K562 (cell line): ENCODE measurements around the gene PTPN13. TPM values are rescaled to one million over a fixed set of nuclear protein-coding genes. Genes with fewer than 3 reads are reported as not detected.

Source experiments
- ATAC-seq: fragments of 200-7000 bp; cut with Tn5 transposase; 3 replicates; pipeline ENCODE4 v1.9.1; 2020; ENCODE audit warnings: moderate library complexity
- BruUV-seq: library from RNA; stranded (reverse); fragments of 400-500 nt; replicated peaks from 2 replicates; lab custom pipeline; 2021; lab: Mats Ljungman, UMichigan
- CTCF ChIA-PET: fragments of 300-600 bp; formaldehyde crosslinking; extraction: SDS; loops from one replicate; lab custom pipeline; 2021; ENCODE audit warnings: low intra/inter-chr PET ratio; lab: Yijun Ruan, JAX
- POLR2A ChIA-PET: fragments of 300-600, 350-650 bp; sonication (Branson Sonifier 250); formaldehyde crosslinking; extraction: SDS; loops from one replicate; lab custom pipeline; 2021; ENCODE audit warnings: antibody characterized with exemption, inconsistent platforms; lab: Yijun Ruan, JAX
- DNase-seq, 4 experiments: peaks; one replicate each; pipeline versions ENCODE4 v3.0.0 to v3.0.0-alpha.2; 2011 to 2018; ENCODE audit warnings: low spot score in 3 of 4, mixed read lengths in 3 of 4; ENCODE audit errors: extremely low read depth in 1 of 4
- FAIRE-seq: peaks from 2 replicates; lab custom pipeline; 2011; peaks lifted over from hg19 to GRCh38; lab: Jason Lieb, UNC
- H2AFZ ChIP-seq: 2 replicates; pipeline ENCODE4 v1.6.0; 2011; ENCODE audit warnings: low read depth, low read length, control low read depth, inconsistent platforms
- H3K27ac ChIP-seq: fragments of 200-600 bp; 3 replicates; pipeline ENCODE4 v1.8.0; 2011; ENCODE audit warnings: low read depth, mild to moderate bottlenecking, control low read depth, inconsistent platforms, low read length, moderate library complexity, mixed read lengths; ENCODE audit errors: extremely low read depth
- H3K27me3 ChIP-seq, 2 experiments: fragments of 300-600 bp in 1 of 2; 2 replicates in 1 of 2; 3 replicates in 1 of 2; pipeline versions ENCODE4 v1.6.0 to v1.8.0; 2011; ENCODE audit warnings: inconsistent platforms in 2 of 2, low read length in 2 of 2, mild to moderate bottlenecking in 1 of 2, mixed read lengths in 1 of 2, moderate library complexity in 1 of 2; ENCODE audit not compliant: control insufficient read depth in 2 of 2, insufficient read depth in 2 of 2
- H3K36me3 ChIP-seq: fragments of 300-600 bp; 3 replicates; pipeline ENCODE4 v1.8.0; 2011; ENCODE audit warnings: mild to moderate bottlenecking, low read length, inconsistent platforms; ENCODE audit not compliant: control insufficient read depth, insufficient read depth
- H3K4me1 ChIP-seq, 2 experiments: fragments of 200-600 bp in 1 of 2; replicated peaks in 1 of 2; 2 replicates in 1 of 2; 3 replicates in 1 of 2; pipeline versions ENCODE4 v1.5.1 to v1.8.0; 2011; ENCODE audit warnings: inconsistent platforms in 2 of 2, low read length in 2 of 2, mild to moderate bottlenecking in 1 of 2, mixed read lengths in 1 of 2, moderate library complexity in 1 of 2; ENCODE audit not compliant: control insufficient read depth in 2 of 2, insufficient read depth in 2 of 2
- H3K4me2 ChIP-seq: 2 replicates; pipeline ENCODE4 v1.6.1; 2011; ENCODE audit warnings: low read length, control low read depth, inconsistent platforms, mixed read lengths; ENCODE audit not compliant: insufficient read depth
- H3K4me3 ChIP-seq: fragments of 200-600 bp; sonication (generic), shearing (Covaris generic); 2 replicates; pipeline ENCODE4 v1.5.1; 2016; ENCODE audit warnings: control low read depth, inconsistent platforms
- H3K79me2 ChIP-seq: fragments of 200-600 bp; 3 replicates; pipeline ENCODE4 v1.8.0; 2011; ENCODE audit warnings: low read length, inconsistent platforms; ENCODE audit not compliant: control insufficient read depth, insufficient read depth
- H3K9ac ChIP-seq, 2 experiments: 2 replicates each; pipeline versions ENCODE4 v1.6.0 to v1.6.1; 2011; ENCODE audit warnings: low read depth in 2 of 2, low read length in 2 of 2, control low read depth in 1 of 2, inconsistent platforms in 1 of 2, mild to moderate bottlenecking in 1 of 2, mixed read lengths in 1 of 2; ENCODE audit not compliant: insufficient read depth in 1 of 2
- H3K9me1 ChIP-seq: one replicate; pipeline ENCODE4 v1.6.0; 2011; ENCODE audit warnings: inconsistent platforms, mild to moderate bottlenecking, low read length, moderate library complexity; ENCODE audit not compliant: control insufficient read depth, insufficient read depth
- H3K9me3 ChIP-seq: replicated peaks from 2 replicates; pipeline ENCODE4 v1.5.1; 2011; ENCODE audit warnings: low read depth, low read length, inconsistent platforms; ENCODE audit not compliant: control insufficient read depth, insufficient read depth
- H4K20me1 ChIP-seq: replicated peaks from 2 replicates; pipeline ENCODE4 v1.6.1; 2011; ENCODE audit warnings: low read length, inconsistent platforms, mixed read lengths; ENCODE audit not compliant: control insufficient read depth, insufficient read depth
- NR2C2 ChIP-seq, 2 experiments: fragments of 200-800 bp in 1 of 2; sonication (Bioruptor generic) in 1 of 2; sonication (generic) in 1 of 2; formaldehyde crosslinking in 1 of 2; IDR thresholded peaks; 2 replicates each; pipeline versions ENCODE4 v1.6.1 to v1.8.0; 2016 to 2022; ENCODE audit warnings: mild to moderate bottlenecking in 1 of 2, missing compliant biosample characterization in 1 of 2, missing genetic modification characterization in 1 of 2, missing genetic modification reagents in 1 of 2
- PHF21A ChIP-seq: fragments of 450-650 bp; IDR thresholded peaks from 2 replicates; pipeline ENCODE4 v1.6.1; 2017; ENCODE audit warnings: low read depth, borderline replicate concordance
- POLR2B ChIP-seq: fragments of 450-650 bp; IDR thresholded peaks from 2 replicates; pipeline ENCODE4 v1.6.1; 2018; ENCODE audit warnings: low read depth; ENCODE audit not compliant: partially characterized antibody
- VEZF1 ChIP-seq: fragments of 200-800 bp; sonication (Bioruptor generic); IDR thresholded peaks from 2 replicates; pipeline ENCODE4 v1.6.1; 2017; ENCODE audit warnings: missing genetic modification characterization, missing compliant biosample characterization
- whole genome bisulfite sequencing: fragments of 100-300 bp; shearing (Covaris generic); methylation state at CpG from one replicate; pipeline ENCODE4 v1.1.6; 2016; ENCODE audit warnings: low coverage, mixed read lengths; ENCODE audit not compliant: insufficient coverage; ENCODE audit errors: missing lambda C conversion rate; 5-methylcytosine and 5-hydroxymethylcytosine counted together
- in situ Hi-C: fragments of 300-500 bp; cut with MboI; formaldehyde crosslinking; loops from 4 replicates; pipeline ENCODE4 v1.15.0; 2018; ENCODE audit warnings: inconsistent platforms, mixed read lengths
- intact Hi-C: fragments of 100-400 bp; cut with micrococcal nuclease; formaldehyde crosslinking; loops from 2 replicates; pipeline ENCODE4 v1.14.2; 2022
- polyA plus RNA-seq, 8 experiments: library from polyadenylated mRNA; depleted of rRNA in 4 of 8; stranded (reverse) in 5 of 8; unstranded in 3 of 8; fragments of >200 nt; fragmentation: Nextera tagmentation in 2 of 8; fragmentation: Illumina TruSeq in 1 of 8; extraction: Ambion mirVana in 2 of 8; extraction: Trizol in 1 of 8; gene quantifications; 2 replicates each; pipeline versions ENCODE4 v1.2.1 to v1.2.3, GENCODE V29; 2011 to 2014; ENCODE audit warnings: inconsistent platforms in 1 of 8, missing spikeins in 1 of 8
- total RNA-seq, 7 experiments: library from RNA; depleted of rRNA in 6 of 7; stranded (reverse); fragments of >200 nt in 6 of 7; fragmentation: Illumina TruSeq in 2 of 7; extraction: Trizol in 2 of 7; gene quantifications; 2 replicates each; pipeline versions ENCODE4 v1.2.1 to v1.2.3, GENCODE V29; 2011 to 2021; ENCODE audit warnings: low replicate concordance in 1 of 7

The PTPN13 gene
- total and polyA plus RNA-seq, 9 of the 15 experiments (the other 6 are each of a cell fraction or from before 2014, with no cell fraction given): 0.33 TPM; not detected in 8

DNA sequence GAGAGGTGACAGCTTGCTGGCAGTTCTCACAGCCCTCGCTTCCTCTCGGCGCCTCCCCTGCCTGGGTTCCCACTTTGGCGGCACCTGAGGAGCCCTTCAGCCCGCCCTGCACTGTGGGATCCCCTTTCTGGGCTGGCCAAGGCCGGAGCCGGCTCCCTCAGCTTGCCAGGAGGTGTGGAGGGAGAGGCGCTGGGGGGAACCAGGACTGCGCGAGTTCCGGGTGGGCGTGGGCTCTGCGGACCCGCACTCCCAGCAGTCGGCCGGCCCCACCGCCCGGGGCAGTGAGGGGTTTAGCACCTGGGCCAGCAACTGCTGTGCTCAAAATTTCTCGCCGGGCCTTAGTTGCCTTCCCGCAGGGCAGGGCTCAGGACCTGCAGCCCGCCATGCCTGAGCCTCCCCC lies 47.0 kb upstream of the PTPN13 start:
- no peak overlapping the region for H2AFZ ChIP-seq
- H3K4me1 ChIP-seq: peaks cover 0 to 5% of the 10 kb centered on the region in 2 experiments; a peak in 1 of 5 replicates
- no peak overlapping the region for H3K4me3 ChIP-seq
- no peaks in the 10 kb centered on the region for H3K9me3 ChIP-seq
- H3K4me2 ChIP-seq: no peak overlapping the region
- FAIRE-seq: no peak
- TF ChIP-seq POLR2B: no peak
- TF ChIP-seq NR2C2 (CRISPR knock-in tag; IDR thresholded peaks at IDR 0.05): no peak
- no peak for TF ChIP-seq NR2C2 (tag; IDR thresholded peaks at IDR 0.05)
- TF ChIP-seq VEZF1 (CRISPR knock-in tag): no peak
- TF ChIP-seq PHF21A: no peak
- TF ChIP-seq, all 486 proteins: peak for 0
- 2% methylated on average over 11 of the region's 22 CpGs for WGBS
- BruUV-seq: no TSS peak
- POLR2A ChIA-PET: no interaction called here
- Histone ChIP-seq H4K20me1 (no peaks in the 10 kb centered on the region), H3K36me3 (no peaks in the 10 kb centered on the region), H3K9me1 (no peaks in the 10 kb centered on the region), H3K27ac (no peak overlapping the region), H3K79me2 (no peaks in the 10 kb centered on the region), H3K27me3 (peaks cover 0 to 5% of the 10 kb centered on the region in 2 experiments; a peak in 2 of 5 replicates), H3K9ac (no peak overlapping the region)
- in situ Hi-C loops: no loop called here
- intact Hi-C loops: no loop called here
- CTCF ChIA-PET: no interaction called here
- DNase-seq (no peak), ATAC-seq (peak; percentile 27; the same call in 2 of the 3 replicates)
